ENCODE results near the gene ZNF428. TPM values are rescaled to one million over a fixed set of nuclear protein-coding genes. Genes with fewer than 3 reads are reported as not detected.

The ZNF428 gene
- total RNA-seq, 1 donor from 2014 or later = 18.5 TPM

- H3K9me3 Mint-ChIP-seq = no peaks in the 10 kb centered on the region
- Histone ChIP-seq H3F3A (ENCODE audit: low read depth) (no peaks in the 10 kb centered on the region), H3K4me2 (no peak overlapping the region), H3K4me3 (no peak overlapping the region), H3K4me1 (no peaks in the 10 kb centered on the region), H3K36me3 (no peaks in the 10 kb centered on the region), H3K27me3 (no peaks in the 10 kb centered on the region), H3K9ac (no peak overlapping the region), H3K27ac (no peak overlapping the region), H3K79me2 (ENCODE audit: low read depth) (no peaks in the 10 kb centered on the region), H4K20me1 (ENCODE audit: low read depth) (no peaks in the 10 kb centered on the region), H3K9me3 (ENCODE audit: low read depth) (no peaks in the 10 kb centered on the region), H2AFZ (replicated peaks) (no peak overlapping the region)
- no peaks in the 10 kb centered on the region for H3K27me3 Mint-ChIP-seq (ENCODE audit: insufficient read depth, low read depth)
- H3K4me1 Mint-ChIP-seq = no peaks in the 10 kb centered on the region
- H3K36me3 Mint-ChIP-seq = peaks cover 21% of the 10 kb centered on the region
- no peak for DNase-seq (ENCODE audit: low spot score)
- no peak overlapping the region for H3K27ac Mint-ChIP-seq
- TF ChIP-seq EZH2 (IDR thresholded peaks at IDR 0.05) (no peak), CTCF (IDR thresholded peaks at IDR 0.05) (no peak), EZH2phosphoT487 (IDR thresholded peaks at IDR 0.05) (no peak)
- H3K4me3 Mint-ChIP-seq = no peak overlapping the region
Measured at GRCh38 chr19:43563816-43564457, 55.5 kb downstream of the ZNF428 start.

- Histone ChIP-seq H3K9me3 (ENCODE audit: low read depth) (no peaks in the 10 kb centered on the region), H3K27ac (no peak overlapping the region), H3K27me3 (no peaks in the 10 kb centered on the region), H3K4me2 (no peak overlapping the region), H3K36me3 (no peaks in the 10 kb centered on the region), H3K4me3 (no peak overlapping the region), H4K20me1 (ENCODE audit: low read depth) (no peaks in the 10 kb centered on the region), H3K9ac (no peak overlapping the region), H3K79me2 (ENCODE audit: low read depth) (no peaks in the 10 kb centered on the region), H3K4me1 (no peaks in the 10 kb centered on the region), H2AFZ (replicated peaks) (no peak overlapping the region), H3F3A (ENCODE audit: low read depth) (no peaks in the 10 kb centered on the region)
- TF ChIP-seq CTCF (IDR thresholded peaks at IDR 0.05) = no peak
- TF ChIP-seq EZH2 (IDR thresholded peaks at IDR 0.05) = no peak
- TF ChIP-seq EZH2phosphoT487 (IDR thresholded peaks at IDR 0.05) = no peak
- DNase-seq (ENCODE audit: low spot score) = no peak
- Mint-ChIP-seq H3K9me3 (no peaks in the 10 kb centered on the region), H3K27ac (no peak overlapping the region), H3K4me3 (no peak overlapping the region), H3K36me3 (peaks cover 21% of the 10 kb centered on the region), H3K27me3 (ENCODE audit: insufficient read depth, low read depth) (no peaks in the 10 kb centered on the region), H3K4me1 (no peaks in the 10 kb centered on the region)
Measured at GRCh38 chr19:43562698-43563241, 56.7 kb downstream of the ZNF428 start.

- DNase-seq (ENCODE audit: low spot score) = no peak
- TF ChIP-seq EZH2phosphoT487 (IDR thresholded peaks at IDR 0.05) = no peak
- no peak for TF ChIP-seq CTCF (IDR thresholded peaks at IDR 0.05)
- no peak for TF ChIP-seq EZH2 (IDR thresholded peaks at IDR 0.05)
- no peaks in the 10 kb centered on the region for H3K4me1 ChIP-seq
- H3K27ac Mint-ChIP-seq = no peak overlapping the region
- H3K36me3 Mint-ChIP-seq = peaks cover 21% of the 10 kb centered on the region
- no peak overlapping the region for H3K4me3 ChIP-seq
- H3K4me2 ChIP-seq = no peak overlapping the region
- H4K20me1 ChIP-seq (ENCODE audit: low read depth) = no peaks in the 10 kb centered on the region
- H3K9me3 ChIP-seq (ENCODE audit: low read depth) = no peaks in the 10 kb centered on the region
- H3K36me3 ChIP-seq = no peaks in the 10 kb centered on the region
- H3K4me3 Mint-ChIP-seq = no peak overlapping the region
- H3F3A ChIP-seq (ENCODE audit: low read depth) = no peaks in the 10 kb centered on the region
- H3K9me3 Mint-ChIP-seq = no peaks in the 10 kb centered on the region
- H3K4me1 Mint-ChIP-seq = no peaks in the 10 kb centered on the region
- no peaks in the 10 kb centered on the region for H3K27me3 ChIP-seq
- no peak overlapping the region for H3K27ac ChIP-seq
- no peak overlapping the region for H3K9ac ChIP-seq
- H2AFZ ChIP-seq (replicated peaks) = no peak overlapping the region
- H3K27me3 Mint-ChIP-seq (ENCODE audit: insufficient read depth, low read depth) = no peaks in the 10 kb centered on the region
- no peaks in the 10 kb centered on the region for H3K79me2 ChIP-seq (ENCODE audit: low read depth)
Measured at GRCh38 chr19:43562226-43562697, 57.2 kb downstream of the ZNF428 start.

Data from neural progenitor cell (in vitro differentiated cells).